Measurements from ENCODE around the gene CD5L.

Gene CD5L

DNA sequence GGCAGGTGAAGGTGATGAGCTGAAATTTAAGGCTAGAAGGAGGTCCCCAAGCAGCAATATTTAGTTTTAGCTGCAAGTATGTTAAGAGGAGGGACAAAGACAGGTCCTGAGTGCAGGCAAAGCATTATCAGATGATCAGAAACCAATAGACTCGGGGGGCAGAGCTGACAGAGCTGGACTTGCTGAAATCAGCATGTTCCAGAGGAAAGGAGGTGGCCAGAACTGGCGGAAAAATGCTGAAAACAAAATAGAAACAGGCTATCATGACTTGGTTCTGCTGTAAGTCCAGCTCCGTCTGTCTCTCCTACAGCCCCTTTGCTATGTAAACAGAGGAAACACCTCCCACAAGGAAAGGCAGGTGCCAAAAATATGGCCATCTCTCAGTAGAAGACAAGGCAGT lies at the start of gene CD5L:
Gene CD5L (minus strand): TSS at position 101 of the 400 bp plus-strand sequence. CDS start 107 bp downstream, outside the sequence.
- intact Hi-C loops (cut with DNase I), result no loop called here
- DNase-seq, result no peak

GRCh38 chr1:157882580-157882979 lies 41.0 kb upstream of the CD5L start:
- intact Hi-C loops (cut with DNase I), result no loop called here
- no peak for DNase-seq

GRCh38 chr1:157880621-157881020 lies 39.0 kb upstream of the CD5L start:
- intact Hi-C loops (cut with DNase I), result no loop called here
- no peak for DNase-seq

DNA sequence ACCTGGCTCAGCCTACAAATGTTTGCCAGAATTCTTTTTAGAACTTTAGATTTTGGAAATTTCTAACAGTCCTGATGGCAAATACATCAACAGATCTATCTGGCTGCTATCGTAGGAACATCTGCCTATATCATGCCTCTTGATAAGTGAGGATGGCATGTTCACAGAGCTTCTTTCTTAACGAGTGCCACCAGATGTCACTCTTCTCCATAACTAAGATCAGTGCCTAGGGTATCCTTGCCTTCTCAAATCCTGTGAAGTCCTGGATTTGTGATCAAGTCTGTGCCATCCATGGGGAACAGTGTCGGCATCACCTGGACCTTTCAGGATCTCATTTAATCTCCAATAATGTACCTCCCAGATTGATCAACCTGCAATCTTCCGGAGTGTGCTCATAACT lies 36.5 kb upstream of the CD5L start:
- intact Hi-C loops (cut with DNase I), result loop anchor here (1.0 to 10.0 kb wide), 2 partner anchors 70 to 247 kb away; a partner anchor contains a TSS
- DNase-seq, result no peak

DNA sequence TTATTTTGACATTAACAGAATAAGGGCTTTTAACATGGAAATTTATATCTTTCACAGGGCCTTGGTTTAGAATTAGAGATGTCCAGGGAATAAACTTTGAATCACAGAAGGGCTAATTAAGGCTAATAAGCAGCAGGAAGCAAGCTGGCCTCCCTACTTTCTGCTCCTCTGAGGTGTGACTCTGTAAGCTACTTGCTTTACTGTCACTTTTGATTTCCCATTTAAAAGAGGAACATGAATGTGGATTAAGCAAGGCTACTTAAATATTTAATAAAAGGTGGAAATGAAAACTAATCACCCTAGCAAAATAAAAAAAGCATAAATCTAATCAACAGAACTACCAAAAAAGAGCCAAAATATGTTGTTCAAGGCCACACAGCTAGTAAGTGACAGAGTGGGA lies 28.9 kb upstream of the CD5L start:
- DNase-seq, result no peak
- intact Hi-C loops (cut with DNase I), result loop anchor here (10.0 kb wide), 1 partner anchor 254 kb away; a partner anchor contains a TSS

GRCh38 chr1:157868654-157869053 lies 27.0 kb upstream of the CD5L start:
- intact Hi-C loops (cut with DNase I), result no loop called here
- DNase-seq, result no peak

DNA sequence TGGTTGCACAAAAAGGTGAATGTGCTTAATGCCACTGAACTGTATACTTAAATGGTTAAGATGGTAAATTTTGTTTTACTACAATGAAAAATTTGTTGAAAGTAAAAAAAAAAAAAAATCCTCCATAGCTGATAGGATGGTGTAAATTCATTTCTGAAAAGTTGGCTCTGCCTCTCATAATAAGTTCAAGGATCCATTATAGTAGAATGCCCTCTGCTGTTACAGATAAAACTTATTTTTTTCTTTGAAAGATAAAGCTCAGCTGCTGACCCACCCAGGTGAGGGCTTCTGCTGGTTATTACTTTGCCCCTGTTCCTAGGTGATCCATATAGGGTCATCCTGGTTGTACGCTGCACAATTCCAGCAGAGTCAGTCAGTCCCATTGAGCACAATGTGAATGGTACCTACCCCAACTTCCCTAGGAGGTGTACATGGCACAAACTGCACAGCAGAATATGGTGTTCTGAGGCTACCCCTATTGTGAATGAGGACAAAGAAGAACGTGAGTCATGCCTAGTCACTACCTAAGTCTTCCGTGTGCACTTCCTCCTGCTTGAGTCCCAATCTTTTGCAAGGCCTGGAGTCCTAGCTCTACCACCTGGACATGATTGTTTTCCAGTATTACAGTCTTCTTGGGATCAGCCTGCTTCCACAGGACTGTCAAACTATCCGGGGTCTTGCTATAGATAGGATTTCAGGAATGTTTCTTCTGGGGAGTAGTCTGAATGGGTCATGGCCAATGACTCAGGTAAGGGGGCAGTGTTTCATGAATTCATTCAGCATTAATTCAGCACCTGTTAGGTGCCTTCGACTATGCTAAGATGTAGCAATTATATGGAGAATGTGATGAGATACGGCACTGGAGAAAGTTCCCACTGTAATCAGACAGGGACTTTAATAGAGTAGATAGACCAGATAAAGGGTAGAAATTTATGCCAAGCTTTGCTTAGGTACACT lies 20.8 kb upstream of the CD5L start:
- no peak for DNase-seq

DNA sequence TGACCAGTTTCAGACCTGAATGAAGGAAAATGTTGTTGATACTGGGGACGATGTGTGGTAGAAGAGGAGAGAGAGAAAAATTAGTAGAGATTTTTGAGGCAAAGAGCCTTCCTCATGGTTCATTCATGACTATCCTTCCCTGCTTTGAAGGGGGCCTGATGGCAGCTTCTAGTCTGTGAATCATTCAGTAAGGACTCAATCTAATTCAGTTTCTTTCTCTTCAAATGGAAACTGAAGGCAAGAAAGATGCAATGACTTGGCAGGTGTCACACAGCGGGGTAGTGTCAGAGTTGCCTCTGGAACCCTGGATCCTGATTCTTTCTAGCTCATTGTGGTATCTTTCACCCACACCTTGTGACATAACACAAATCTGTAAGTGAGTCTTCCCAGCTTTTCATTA lies 14.9 kb upstream of the CD5L start:
- no peak for DNase-seq
- intact Hi-C loops (cut with DNase I), result no loop called here

More for the DNA sequence above, 20.8 kb upstream of the CD5L start:
- intact Hi-C loops (cut with DNase I), result no loop called here

- no peak for DNase-seq
Measured at GRCh38 chr1:157852476-157852875, 10.9 kb upstream of the CD5L start.

GRCh38 chr1:157849229-157849875 lies 7.7 kb upstream of the CD5L start:
- intact Hi-C loops (cut with DNase I), result no loop called here
- no peak for DNase-seq

More at GRCh38 chr1:157852476-157852875, 10.9 kb upstream of the CD5L start:
- intact Hi-C loops (cut with DNase I), result no loop called here

- peak in 2 of 10 donors; percentile 12 to 64 for DNase-seq
- intact Hi-C loops (cut with DNase I), result no loop called here
Measured at GRCh38 chr1:157844089-157844830, 2.7 kb upstream of the CD5L start.

DNA sequence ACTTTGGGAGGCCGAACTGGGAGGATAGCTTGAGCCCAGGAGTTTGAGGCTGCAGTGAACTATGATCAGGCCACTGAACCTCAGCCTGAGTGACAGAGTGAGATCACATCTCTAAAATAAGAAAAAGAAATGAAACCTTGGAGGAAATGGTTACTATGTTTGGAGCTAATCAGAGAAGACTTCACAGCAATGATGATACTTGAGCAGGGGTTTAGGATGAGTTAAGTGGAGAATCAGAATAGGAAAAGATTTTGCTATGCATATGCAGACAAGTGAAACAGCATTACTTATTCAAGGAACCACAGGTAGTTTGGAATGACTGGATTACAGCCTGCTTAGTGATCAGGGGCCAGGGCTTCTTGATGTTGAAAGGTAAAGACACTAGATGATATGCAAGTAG lies 1.3 kb upstream of the CD5L start:
- intact Hi-C loops (cut with DNase I), result no loop called here
- no peak for DNase-seq

- intact Hi-C loops (cut with DNase I), result no loop called here
- no peak for DNase-seq
Measured at GRCh38 chr1:157838966-157839365, 2.6 kb downstream of the CD5L start.

GRCh38 chr1:157834430-157834829 lies 7.2 kb downstream of the CD5L start:
- DNase-seq, result no peak
- intact Hi-C loops (cut with DNase I), result no loop called here

DNA sequence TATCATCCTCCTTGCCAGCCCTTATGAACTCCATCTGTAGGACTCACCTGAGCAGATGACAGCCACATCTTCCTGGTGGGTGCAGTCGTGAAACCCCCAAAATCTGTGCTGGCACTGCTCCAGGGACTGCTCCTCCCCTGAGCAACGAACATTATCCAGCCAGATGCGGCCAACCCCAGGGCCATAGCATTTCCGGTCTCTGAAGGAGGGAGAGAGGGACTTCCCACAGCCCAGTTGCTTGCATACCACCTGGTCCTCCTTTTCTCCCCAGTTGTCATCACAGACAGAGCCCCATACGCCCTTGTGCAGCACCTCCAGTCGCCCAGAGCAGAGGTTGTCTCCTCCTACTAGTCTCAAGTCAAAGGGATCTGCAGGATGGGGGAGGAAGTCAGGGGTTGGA lies 8.5 kb downstream of the CD5L start:
- intact Hi-C loops (cut with DNase I), result no loop called here
- no peak for DNase-seq

- intact Hi-C loops (cut with DNase I), result no loop called here
- peak in 1 of 10 donors; percentile 74 for DNase-seq
Measured at GRCh38 chr1:157831968-157832626, 9.5 kb downstream of the CD5L start.

GRCh38 chr1:157830887-157831286 lies 10.7 kb downstream of the CD5L start:
- intact Hi-C loops (cut with DNase I), result no loop called here
- DNase-seq, result no peak

GRCh38 chr1:157829711-157830110 lies 11.9 kb downstream of the CD5L start:
- intact Hi-C loops (cut with DNase I), result no loop called here
- no peak for DNase-seq

- no peak for DNase-seq
- intact Hi-C loops (cut with DNase I), result no loop called here
Measured at GRCh38 chr1:157829210-157829609, 12.4 kb downstream of the CD5L start.

DNA sequence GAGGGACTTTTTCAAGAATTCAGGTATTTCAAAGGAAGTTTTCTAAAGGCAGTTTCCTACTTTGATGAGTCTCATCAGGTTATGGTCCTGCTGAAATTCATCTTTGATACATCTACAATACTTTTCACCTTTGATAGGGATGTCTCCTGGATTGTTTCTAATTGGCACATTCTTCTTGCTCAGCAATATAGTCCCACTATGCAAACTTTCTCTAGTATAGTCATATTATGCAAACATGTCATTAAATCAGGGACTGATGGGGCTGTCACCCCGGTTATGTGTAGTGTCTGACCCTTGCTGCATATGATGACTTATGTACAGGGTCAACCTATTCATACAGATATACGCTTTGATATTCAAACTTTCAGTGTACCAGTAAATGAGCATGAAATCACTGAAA lies 21.3 kb downstream of the CD5L start:
- intact Hi-C loops (cut with DNase I), result no loop called here
- no peak for DNase-seq
